ENCODE results near the gene SRRM1.
"Not testable (repeated sequence)": the region's sequence is repeated elsewhere in the genome, so short reads cannot be mapped to it uniquely, and the experiment has no call there.

Gene SRRM1

DNA sequence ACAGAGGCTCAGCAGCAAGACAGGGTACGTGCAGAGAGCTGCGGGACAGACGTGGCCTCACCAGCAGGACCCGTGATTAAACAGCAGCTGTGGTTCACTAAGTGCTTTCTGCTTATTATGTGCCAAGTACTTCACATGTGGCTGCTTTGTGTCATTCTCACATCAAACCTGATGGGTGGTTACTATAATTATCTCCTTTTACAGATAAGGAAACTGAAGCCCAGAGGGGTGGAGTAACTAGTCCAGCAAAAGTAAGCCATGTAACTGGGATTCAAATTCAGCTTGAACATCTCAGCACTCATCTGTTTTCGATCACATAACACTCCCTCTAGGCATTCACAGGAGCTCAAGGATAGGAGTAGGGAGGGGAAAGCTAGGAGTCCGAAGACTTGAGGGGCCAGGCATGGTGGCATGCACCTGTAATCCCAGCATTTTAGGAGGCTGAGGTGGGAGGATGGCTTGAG, 51.3 kb downstream of the SRRM1 start:
- DNase-seq (ENCODE audit: low spot score), result no peak

- DNase-seq (ENCODE audit: low spot score), result no peak
Observed at GRCh38 chr1:24695202-24695974, 52.3 kb downstream of the SRRM1 start.

DNA sequence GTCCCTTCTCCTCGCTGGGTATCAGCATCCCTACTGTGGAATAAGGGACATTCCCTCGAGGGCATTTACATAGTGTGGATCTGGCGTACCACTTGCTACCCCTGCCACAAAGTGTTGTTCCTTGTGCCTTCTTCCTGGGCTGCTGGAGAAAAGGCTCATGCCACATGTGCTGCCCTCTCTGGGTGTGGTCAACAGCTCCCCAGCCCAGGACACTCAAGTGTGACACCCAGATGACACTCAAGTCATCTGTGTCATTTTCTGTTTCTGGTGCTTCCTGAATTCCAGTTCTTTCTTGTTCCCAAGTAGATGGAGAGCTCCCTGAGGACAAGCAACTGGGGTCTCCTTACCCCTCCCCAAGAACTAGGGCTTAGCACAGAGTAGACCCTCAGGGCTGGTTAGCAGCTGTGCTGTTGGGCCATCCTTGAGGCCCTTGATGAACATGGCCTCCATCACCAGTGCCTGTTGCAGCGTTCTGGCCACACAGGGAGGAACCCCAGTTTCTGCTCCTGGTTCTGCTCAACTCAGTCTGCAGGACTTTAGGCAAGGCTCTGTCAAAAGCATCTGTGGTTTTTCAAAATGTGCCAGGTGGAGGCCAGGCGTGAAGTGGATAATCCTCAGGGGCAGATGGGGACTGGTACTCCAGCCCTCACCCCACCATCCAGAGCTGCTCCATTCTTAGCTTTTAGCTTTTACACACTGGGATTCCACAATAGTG, 53.1 kb downstream of the SRRM1 start:
- no peak for DNase-seq (ENCODE audit: low spot score)

DNA sequence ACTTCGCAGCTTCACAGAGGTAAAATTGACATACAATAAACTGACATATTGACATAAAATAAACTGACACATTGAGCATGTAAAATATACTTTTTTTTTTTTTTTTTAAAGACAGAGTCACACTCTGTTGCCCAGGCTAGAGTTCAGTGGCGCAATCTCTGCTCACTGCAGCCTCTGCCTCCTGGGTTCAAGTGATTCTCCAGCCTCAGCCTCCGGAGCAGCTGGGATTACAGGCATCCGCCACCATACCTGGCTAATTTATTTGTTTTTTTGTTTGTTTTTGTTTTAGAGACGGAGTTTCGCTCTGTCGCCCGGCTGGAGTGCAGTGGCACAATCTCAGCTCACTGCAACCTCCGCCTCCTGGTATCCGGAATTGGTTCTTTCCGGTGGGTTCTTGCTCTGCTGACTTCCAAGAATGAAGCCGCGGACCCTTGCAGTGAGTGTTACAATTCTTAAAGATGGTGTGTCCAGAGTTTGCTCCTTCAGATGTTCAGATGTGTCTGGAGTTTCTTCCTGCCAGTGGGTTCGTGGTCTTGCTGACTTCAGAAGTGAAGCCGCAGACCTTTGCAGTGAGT, 53.7 kb downstream of the SRRM1 start:
- DNase-seq (ENCODE audit: low spot score), result no peak

GRCh38 chr1:24697453-24698001, 54.4 kb downstream of the SRRM1 start:
- DNase-seq (ENCODE audit: low spot score), result not testable (repeated sequence)

DNA sequence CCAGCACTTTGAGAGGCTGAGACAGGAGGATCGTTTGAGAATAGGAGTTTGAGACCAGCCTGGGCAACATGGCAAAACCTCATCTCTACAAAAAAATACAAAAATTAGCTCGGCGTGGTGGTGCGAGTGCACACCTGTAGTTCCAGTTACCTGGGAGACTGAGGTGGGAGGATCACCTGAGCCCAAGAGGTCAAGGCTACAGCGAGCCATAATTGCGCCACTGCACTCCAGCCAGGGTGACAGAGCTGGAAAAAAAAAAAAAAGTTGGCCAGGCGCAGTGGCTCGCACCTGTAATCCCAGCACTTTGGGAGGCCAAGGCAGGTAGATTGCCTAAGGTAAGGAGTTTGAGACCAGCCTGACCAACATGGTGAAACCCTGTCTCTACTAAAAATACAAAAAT, 55.2 kb downstream of the SRRM1 start:
- DNase-seq (ENCODE audit: low spot score), result not testable (repeated sequence)

- no peak for DNase-seq (ENCODE audit: low spot score)
Observed at GRCh38 chr1:24699628-24700027, 56.5 kb downstream of the SRRM1 start.

- DNase-seq (ENCODE audit: low spot score), result no peak
Observed at GRCh38 chr1:24702511-24703293, 59.6 kb downstream of the SRRM1 start.

DNA sequence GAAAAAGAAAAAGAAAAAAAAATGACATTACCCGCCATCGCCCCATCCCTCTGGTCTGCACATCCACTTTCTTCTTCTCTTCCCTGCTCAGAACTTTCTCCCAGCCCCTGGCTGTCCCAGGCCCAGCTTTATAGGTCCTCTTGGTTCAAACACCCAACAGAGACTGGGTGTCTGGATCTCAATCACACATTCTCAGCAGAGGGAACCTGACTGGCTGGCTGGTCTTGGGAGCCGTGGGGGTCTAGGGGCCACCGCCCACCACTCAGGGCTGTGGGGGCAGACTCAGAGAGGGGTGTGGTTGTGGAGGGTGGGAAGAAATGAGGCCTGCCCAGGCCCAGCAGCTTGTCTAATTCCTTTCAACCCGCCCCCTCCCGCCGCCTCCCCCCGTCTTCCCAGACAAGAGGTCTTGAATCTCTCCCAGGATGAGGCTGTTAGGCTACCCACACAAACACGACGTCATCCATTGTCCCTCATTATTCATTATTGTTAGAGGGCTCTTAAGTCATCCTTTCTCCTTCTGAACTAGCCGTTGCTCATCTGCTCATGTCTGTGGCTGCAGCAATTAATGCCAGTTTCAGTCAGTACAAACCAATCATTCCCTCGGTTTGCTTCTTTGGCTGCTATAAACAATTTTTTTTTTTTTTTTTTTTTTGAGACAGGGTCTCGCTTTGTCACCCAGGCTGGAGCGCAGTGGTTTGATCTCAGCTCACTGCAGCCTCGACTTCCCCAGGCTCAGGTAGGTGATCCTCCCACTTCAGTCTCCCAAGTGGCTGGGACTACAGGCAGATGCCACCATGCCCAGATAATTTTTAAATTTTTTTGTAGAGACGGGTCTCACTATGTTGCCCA, 61.5 kb downstream of the SRRM1 start:
- DNase-seq (ENCODE audit: low spot score), result no peak

DNA sequence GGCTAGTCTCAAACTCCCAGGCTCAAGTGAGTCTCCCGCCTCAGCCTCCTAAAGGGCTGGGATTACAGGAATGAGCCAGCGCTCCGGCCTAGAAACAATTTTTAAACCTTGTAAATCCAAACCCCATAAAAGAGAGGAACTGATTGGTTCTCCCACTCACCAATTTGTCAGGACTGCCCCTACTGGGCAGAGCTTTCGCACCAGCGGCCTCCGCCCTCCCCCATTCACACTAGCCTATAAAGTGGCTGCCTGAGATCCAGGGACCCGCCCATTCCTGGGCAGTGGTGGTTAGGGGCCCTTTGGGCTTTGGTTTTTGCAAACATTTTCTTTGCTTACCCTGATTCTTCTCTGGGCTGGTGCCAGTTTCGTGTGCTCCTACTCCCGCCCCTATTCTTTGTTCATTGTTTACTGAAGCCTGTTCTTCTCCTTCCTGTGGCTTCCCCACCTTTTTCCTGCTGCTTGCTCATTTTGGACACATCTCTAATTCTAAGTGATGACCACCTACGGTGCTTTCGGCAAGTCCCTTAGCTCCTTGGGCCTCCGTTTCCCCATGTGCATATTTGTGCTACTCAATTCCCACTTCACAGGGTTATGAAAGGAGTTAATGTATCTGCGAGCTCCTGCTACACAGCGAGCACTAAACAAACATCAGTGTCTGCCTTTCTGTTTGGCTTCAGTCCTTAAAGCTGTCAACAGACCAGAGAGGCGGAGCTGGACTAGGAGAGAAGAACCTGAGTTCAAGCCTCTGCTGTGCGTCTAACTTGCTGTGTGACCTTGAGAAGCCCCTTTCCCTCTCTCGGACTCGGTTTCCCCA, 62.4 kb downstream of the SRRM1 start:
- DNase-seq (ENCODE audit: low spot score), result no peak

GRCh38 chr1:24706074-24706389, 62.9 kb downstream of the SRRM1 start:
- DNase-seq (ENCODE audit: low spot score), result not testable (repeated sequence)

- no peak for DNase-seq (ENCODE audit: low spot score)
Observed at GRCh38 chr1:24707687-24708086, 64.6 kb downstream of the SRRM1 start.

- DNase-seq (ENCODE audit: low spot score), result no peak
Observed at GRCh38 chr1:24708938-24709337, 65.8 kb downstream of the SRRM1 start.

GRCh38 chr1:24709791-24710441, 66.8 kb downstream of the SRRM1 start:
- DNase-seq (ENCODE audit: low spot score), result no peak

DNA sequence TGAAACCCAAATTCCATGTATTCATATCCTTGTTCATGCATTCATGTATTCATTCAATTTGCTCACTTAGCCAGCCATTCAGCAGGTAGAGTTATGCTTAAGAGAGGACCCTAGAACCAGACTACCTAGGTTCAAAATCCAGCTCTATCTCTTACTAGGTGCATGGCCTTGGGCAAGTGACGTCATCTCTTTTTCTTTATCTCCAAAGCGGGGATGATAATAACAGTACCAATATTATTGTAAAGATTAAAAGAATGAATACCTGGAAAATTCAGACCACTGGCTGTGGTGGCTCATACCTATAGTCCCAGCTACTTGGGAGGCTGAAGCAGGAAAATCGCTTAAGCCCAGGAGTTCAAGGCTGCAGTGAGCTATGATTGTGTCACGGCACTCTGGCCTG, 68.2 kb downstream of the SRRM1 start:
- no peak for DNase-seq (ENCODE audit: low spot score)

DNA sequence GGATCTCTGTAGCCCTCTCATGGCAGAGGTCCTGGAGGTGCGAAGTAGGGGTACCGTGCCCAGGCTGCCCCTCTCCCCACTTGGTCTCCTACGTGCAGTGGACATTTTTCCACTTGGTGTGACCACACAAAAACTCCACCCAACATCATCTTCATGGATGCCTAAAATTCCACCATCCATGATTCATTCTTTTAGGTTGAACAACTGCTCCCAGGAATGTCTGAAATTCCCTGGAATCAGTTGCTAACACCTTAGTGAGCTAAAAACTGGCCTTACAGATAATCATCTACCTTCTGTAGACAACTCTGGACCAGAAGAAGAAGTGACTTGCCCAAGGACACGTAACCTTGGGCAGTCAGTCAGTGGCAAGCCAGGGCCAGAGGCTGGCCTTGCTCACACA, 70.1 kb downstream of the SRRM1 start:
- no peak for DNase-seq (ENCODE audit: low spot score)

- no peak for DNase-seq (ENCODE audit: low spot score)
Observed at GRCh38 chr1:24713736-24714135, 70.6 kb downstream of the SRRM1 start.

DNA sequence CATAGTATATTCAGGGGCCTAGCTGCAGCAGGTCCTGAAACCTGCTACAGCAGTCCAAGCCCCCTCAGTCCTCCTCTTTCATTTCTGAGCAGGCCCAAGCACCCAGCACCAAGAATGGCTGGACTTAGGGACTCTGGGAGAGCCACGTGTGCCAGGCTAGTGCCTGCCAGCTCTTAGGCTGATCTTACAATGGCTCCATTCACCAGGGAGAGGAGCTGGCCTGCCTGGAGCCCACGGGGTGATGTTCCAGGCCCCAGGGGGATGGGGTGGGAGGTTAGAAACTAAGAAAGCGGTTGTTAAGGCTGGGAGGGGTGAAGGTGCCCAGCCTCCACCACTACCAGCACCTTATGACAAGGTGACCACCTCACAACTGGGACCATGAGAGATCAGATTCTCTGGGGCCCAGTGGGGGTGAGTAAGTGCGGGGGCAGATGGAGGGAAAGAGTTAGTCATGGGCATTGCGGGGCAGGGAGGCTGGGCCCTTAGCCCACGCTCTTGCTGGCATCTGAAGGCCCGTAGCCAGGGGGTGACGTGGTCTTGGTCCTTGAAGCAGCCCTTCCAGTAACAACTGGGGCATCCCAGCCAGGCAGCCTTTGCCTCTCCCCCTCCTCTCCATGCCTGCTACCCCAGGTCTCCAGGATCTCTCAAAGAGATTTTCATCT, 71.9 kb downstream of the SRRM1 start:
- no peak for DNase-seq (ENCODE audit: low spot score)

GRCh38 chr1:24715658-24716057, 72.6 kb downstream of the SRRM1 start:
- no peak for DNase-seq (ENCODE audit: low spot score)

Measured in hematopoietic multipotent progenitor cell treated with erythropoietin and hydrocortisone succinate and interleukin-3 and kit ligand, for 15 days (in vitro differentiated cells).